ENCODE measurements around the gene AHNAK2. TPM values are rescaled to one million over a fixed set of nuclear protein-coding genes. Genes with fewer than 3 reads are reported as not detected.
A peak's percentile ranks its signal among the peaks of the same experiment; 100 is the strongest.

AHNAK2 gene
- total and polyA plus RNA-seq, 4 donors: 3.5 to 26.6 (median 8.1) TPM

DNA sequence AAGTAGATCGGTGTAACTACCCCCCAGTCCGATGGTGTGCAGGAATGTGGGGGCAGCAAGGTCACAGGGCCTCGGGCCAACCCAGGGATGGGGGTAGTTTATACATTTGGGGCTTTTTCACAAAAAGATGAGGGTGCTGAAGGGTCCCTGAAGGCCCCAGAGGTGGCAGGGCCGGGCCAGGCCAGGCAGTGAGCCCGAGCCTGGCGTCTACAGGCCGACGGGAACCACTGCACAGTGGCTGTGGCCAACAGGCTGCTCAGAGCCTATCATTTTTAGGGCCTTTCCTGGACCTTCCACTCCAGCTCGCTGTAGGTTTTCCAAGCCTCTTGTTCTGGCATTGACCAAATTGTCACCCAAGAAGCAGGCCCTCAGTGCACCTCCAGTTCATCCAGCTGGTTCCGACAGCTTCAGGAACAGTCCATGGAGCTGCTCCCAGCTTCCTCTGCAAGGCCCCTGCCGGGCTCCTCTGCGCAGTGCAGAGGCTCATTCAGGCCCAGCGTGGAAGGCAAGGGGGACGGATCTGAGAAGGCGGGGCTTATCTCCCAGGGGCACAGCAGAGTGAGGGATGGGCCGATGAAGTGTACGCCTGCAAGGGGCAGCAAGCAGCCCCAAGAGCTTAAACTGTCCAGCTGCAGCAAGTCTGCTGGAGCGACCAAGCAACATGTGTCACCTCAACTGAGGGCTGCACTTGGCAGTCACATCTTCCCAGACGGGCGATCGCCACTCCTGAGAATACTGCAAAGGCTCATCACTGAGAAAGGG, 28.8 kb upstream of the AHNAK2 start:
- peaks cover 0 to 4% (median 3%) of the 10 kb centered on the region in 5 donors for H3K4me1 ChIP-seq (ENCODE audit: control insufficient read depth in 5 of 5, insufficient read depth in 5 of 5, low read length in 5 of 5)
- no peak overlapping the region for H3K4me3 ChIP-seq
- TF ChIP-seq, protein P1, sequence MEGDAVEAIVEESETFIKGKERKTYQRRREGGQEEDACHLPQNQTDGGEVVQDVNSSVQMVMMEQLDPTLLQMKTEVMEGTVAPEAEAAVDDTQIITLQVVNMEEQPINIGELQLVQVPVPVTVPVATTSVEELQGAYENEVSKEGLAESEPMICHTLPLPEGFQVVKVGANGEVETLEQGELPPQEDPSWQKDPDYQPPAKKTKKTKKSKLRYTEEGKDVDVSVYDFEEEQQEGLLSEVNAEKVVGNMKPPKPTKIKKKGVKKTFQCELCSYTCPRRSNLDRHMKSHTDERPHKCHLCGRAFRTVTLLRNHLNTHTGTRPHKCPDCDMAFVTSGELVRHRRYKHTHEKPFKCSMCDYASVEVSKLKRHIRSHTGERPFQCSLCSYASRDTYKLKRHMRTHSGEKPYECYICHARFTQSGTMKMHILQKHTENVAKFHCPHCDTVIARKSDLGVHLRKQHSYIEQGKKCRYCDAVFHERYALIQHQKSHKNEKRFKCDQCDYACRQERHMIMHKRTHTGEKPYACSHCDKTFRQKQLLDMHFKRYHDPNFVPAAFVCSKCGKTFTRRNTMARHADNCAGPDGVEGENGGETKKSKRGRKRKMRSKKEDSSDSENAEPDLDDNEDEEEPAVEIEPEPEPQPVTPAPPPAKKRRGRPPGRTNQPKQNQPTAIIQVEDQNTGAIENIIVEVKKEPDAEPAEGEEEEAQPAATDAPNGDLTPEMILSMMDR (IDR thresholded peaks at IDR 0.05; ENCODE audit: control extremely low read depth, extremely low read depth): no peak
- no peak for ATAC-seq (ENCODE audit: insufficient read depth, low FRiP score)
- H3K9me3 ChIP-seq (ENCODE audit: control insufficient read depth in 4 of 4, insufficient read depth in 3 of 4, low read length in 3 of 4): peaks cover 0 to 2% (median 0%) of the 10 kb centered on the region in 4 donors
- H3K9ac ChIP-seq (ENCODE audit: insufficient read depth in 1 of 2, low read length in 2 of 2): no peak overlapping the region
- no peak overlapping the region for H3K27ac ChIP-seq (ENCODE audit: low read depth in 1 of 2, low read length in 1 of 2)
- H3K36me3 ChIP-seq (ENCODE audit: control insufficient read depth in 4 of 4, insufficient read depth in 4 of 4, low read length in 4 of 4): peaks cover 0 to 18% (median 9%) of the 10 kb centered on the region in 4 donors
- peak in 1 of 3 donors; percentile 36 for DNase-seq
- H3K27me3 ChIP-seq (ENCODE audit: control insufficient read depth in 3 of 3, insufficient read depth in 3 of 3, low read length in 2 of 3): no peaks in the 10 kb centered on the region
- whole genome bisulfite sequencing, 2 donors: 91 to 97% methylated on average over 21 of the region's 21 CpGs

DNA sequence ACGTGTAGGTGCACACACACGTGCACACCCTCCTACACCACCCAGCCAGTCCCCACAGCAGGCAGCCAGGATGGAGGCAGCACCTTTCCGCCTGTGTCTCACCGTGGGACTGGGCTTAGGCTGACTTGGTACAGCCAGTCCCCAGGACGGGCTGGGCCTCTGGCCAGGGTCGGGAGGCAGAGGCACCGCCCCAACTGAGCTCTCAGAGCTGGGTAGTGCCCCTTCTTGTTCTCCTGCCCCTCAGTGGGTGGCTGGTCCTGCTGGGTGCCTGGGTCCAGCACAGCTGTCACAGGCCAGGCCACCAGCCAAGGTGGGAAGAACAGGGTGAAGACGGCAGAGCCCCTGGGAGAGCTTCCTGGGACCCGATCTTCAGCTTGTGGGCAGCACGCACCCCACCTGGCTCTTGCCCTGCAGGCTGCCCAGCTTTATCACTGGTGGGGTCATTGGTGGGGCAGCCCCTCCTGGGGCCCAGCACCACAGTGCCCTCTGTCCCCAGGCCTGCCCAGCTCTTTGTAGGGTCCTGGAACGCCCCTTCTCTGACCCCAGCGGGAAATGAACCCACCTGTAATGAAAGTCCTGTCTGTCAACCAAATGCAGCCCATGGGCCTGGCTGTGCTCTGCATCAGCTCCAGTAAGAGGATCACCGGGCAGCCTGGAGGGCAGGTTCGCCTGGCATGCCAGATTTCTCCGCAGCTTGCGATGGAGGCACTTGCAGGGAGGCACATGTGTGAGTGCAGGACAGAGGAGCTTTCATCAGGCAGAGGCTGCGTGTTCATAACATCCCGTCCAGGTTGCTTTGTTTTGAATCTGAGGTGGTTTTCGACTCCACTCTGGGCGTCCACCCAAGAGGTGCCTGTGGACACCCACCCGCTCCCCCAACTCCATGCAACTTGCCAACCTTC, 28.0 kb upstream of the AHNAK2 start:
- no peak for ATAC-seq (ENCODE audit: insufficient read depth, low FRiP score)
- peaks cover 0 to 4% (median 2%) of the 10 kb centered on the region in 5 donors for H3K4me1 ChIP-seq (ENCODE audit: control insufficient read depth in 5 of 5, insufficient read depth in 5 of 5, low read length in 5 of 5)
- no peaks in the 10 kb centered on the region for H3K9me3 ChIP-seq (ENCODE audit: control insufficient read depth in 4 of 4, insufficient read depth in 3 of 4, low read length in 3 of 4)
- H3K9ac ChIP-seq (ENCODE audit: insufficient read depth in 1 of 2, low read length in 2 of 2): no peak overlapping the region
- H3K4me3 ChIP-seq: no peak overlapping the region
- H3K27me3 ChIP-seq (ENCODE audit: control insufficient read depth in 3 of 3, insufficient read depth in 3 of 3, low read length in 2 of 3): no peaks in the 10 kb centered on the region
- no peak overlapping the region for H3K27ac ChIP-seq (ENCODE audit: low read depth in 1 of 2, low read length in 1 of 2)
- peaks cover 0 to 14% (median 9%) of the 10 kb centered on the region in 4 donors for H3K36me3 ChIP-seq (ENCODE audit: control insufficient read depth in 4 of 4, insufficient read depth in 4 of 4, low read length in 4 of 4)
- WGBS, 2 donors: 90 to 91% methylated on average over 21 of the region's 21 CpGs
- DNase-seq: no peak
- TF ChIP-seq, protein P1 (IDR thresholded peaks at IDR 0.05; ENCODE audit: control extremely low read depth, extremely low read depth): no peak

DNA sequence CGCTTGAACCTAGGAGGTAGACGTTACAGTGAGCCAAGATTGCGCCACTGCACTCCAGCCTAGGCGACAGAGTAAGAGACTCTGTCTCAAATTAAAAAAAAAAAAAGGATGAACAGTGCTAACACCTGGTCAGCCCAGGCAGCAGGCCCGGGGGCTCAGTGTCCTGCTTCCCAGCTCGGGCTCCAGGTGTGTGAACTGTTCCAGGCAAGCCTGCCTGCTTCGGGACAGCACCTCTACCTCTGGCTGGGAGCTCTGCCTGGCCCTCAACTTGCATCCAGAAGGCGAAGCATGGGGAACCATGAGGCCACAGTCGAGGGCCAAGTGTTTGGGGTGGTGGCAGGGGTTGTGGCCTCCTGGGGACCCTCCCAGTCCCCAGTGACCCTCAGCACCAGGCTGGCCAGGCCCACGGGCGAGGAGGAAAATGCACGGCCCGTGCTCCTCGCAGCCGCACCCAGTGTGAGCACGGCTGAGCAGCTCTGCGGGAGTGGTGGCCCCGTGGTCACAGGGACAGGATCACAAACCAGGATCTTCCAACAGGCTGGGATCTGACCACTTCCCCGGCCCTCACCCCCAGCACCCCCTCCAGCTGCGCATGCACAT, 27.3 kb upstream of the AHNAK2 start:
- ATAC-seq (ENCODE audit: insufficient read depth, low FRiP score) (no peak), DNase-seq (no peak)
- 82 to 89% methylated on average over 20 of the region's 20 CpGs for WGBS, 2 donors
- H3K27me3 ChIP-seq (ENCODE audit: control insufficient read depth in 3 of 3, insufficient read depth in 3 of 3, low read length in 2 of 3): no peaks in the 10 kb centered on the region
- TF ChIP-seq, protein P1 (IDR thresholded peaks at IDR 0.05; ENCODE audit: control extremely low read depth, extremely low read depth): no peak
- no peak overlapping the region for H3K4me3 ChIP-seq
- no peak overlapping the region for H3K9ac ChIP-seq (ENCODE audit: insufficient read depth in 1 of 2, low read length in 2 of 2)
- no peak overlapping the region for H3K27ac ChIP-seq (ENCODE audit: low read depth in 1 of 2, low read length in 1 of 2)
- H3K36me3 ChIP-seq (ENCODE audit: control insufficient read depth in 4 of 4, insufficient read depth in 4 of 4, low read length in 4 of 4): peaks cover 0 to 13% (median 8%) of the 10 kb centered on the region in 4 donors
- H3K9me3 ChIP-seq (ENCODE audit: control insufficient read depth in 4 of 4, insufficient read depth in 3 of 4, low read length in 3 of 4): no peaks in the 10 kb centered on the region
- H3K4me1 ChIP-seq (ENCODE audit: control insufficient read depth in 5 of 5, insufficient read depth in 5 of 5, low read length in 5 of 5): peaks cover 0 to 4% (median 2%) of the 10 kb centered on the region in 5 donors

All from lung (tissue), 12 donors.